Retinal pigment epithelial cell (primary cell): Measurements from ENCODE around the gene TCF12.

Experiments
- DNase-seq: peaks from one replicate; pipeline ENCODE4 v3.0.0-alpha.2; 2010; ENCODE audit warnings: low read depth
- H3K4me3 ChIP-seq: 2 replicates; pipeline ENCODE4 v1.5.1; 2011; ENCODE audit warnings: mild to moderate bottlenecking, low read length, control low read depth, moderate library complexity
- TF ChIP-seq, protein P1 (sequence below): conservative IDR thresholded peaks from 2 replicates; pipeline ENCODE4 v1.5.1; 2011; ENCODE audit warnings: low read depth, low read length, control low read depth, inconsistent platforms

Gene TCF12

DNA sequence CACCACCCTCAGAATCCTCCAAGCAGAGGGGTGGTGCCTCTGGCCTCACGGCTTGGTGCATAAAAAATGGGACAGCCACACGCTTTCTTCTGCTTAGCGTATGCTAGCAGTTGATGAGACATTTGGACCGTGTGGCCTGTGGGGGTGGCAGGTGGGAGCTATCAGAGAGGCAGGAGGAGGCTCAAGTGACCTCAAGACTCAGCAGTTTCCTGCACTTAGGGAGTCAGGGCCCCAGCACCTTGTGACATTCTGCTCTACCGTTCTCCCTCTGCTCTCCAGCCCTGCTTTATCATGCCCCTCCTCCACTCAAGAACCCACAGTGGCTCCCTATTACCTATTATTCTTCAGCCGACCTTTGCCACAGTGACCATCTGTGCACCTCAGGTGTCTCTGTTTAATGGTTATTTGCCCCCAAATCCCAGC lies 416.9 kb downstream of the TCF12 start:
- no peak overlapping the region for H3K4me3 ChIP-seq
- DNase-seq = no peak
- TF ChIP-seq, protein P1, sequence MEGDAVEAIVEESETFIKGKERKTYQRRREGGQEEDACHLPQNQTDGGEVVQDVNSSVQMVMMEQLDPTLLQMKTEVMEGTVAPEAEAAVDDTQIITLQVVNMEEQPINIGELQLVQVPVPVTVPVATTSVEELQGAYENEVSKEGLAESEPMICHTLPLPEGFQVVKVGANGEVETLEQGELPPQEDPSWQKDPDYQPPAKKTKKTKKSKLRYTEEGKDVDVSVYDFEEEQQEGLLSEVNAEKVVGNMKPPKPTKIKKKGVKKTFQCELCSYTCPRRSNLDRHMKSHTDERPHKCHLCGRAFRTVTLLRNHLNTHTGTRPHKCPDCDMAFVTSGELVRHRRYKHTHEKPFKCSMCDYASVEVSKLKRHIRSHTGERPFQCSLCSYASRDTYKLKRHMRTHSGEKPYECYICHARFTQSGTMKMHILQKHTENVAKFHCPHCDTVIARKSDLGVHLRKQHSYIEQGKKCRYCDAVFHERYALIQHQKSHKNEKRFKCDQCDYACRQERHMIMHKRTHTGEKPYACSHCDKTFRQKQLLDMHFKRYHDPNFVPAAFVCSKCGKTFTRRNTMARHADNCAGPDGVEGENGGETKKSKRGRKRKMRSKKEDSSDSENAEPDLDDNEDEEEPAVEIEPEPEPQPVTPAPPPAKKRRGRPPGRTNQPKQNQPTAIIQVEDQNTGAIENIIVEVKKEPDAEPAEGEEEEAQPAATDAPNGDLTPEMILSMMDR = no peak

GRCh38 chr15:57335719-57336118 lies 417.3 kb downstream of the TCF12 start:
- TF ChIP-seq, protein P1 = no peak
- no peak overlapping the region for H3K4me3 ChIP-seq
- DNase-seq = no peak

- TF ChIP-seq, protein P1 = peak; percentile 32
- no peak overlapping the region for H3K4me3 ChIP-seq
- no peak for DNase-seq
Measured at GRCh38 chr15:57337868-57338411, 419.5 kb downstream of the TCF12 start.

GRCh38 chr15:57339321-57339720 lies 420.9 kb downstream of the TCF12 start:
- TF ChIP-seq, protein P1 = no peak
- no peak overlapping the region for H3K4me3 ChIP-seq

More at GRCh38 chr15:57339321-57339720, 420.9 kb downstream of the TCF12 start:
- DNase-seq = no peak
